GM19025 (cell line): ENCODE measurements around the gene TMEM123.

ENCODE experiments used
- ATAC-seq: cut with Tn5 transposase; IDR thresholded peaks from one replicate; pipeline ENCODE4 v1.9.1; 2021; ENCODE audit warnings: mild to moderate bottlenecking, low read depth, moderate library complexity; ENCODE audit not compliant: unreplicated experiment

The TMEM123 gene

GRCh38 chr11:102473543-102473942 lies 21.0 kb upstream of the TMEM123 start:
- ATAC-seq, result no peak

GRCh38 chr11:102472127-102472526 lies 19.6 kb upstream of the TMEM123 start:
- ATAC-seq, result no peak

GRCh38 chr11:102471474-102471873 lies 18.9 kb upstream of the TMEM123 start:
- no peak for ATAC-seq

GRCh38 chr11:102470251-102470650 lies 17.7 kb upstream of the TMEM123 start:
- no peak for ATAC-seq

- ATAC-seq, result no peak
These were observed 16.7 kb upstream of the TMEM123 start for GRCh38 chr11:102469196-102469821.

GRCh38 chr11:102468616-102469195 lies 16.1 kb upstream of the TMEM123 start:
- no peak for ATAC-seq

GRCh38 chr11:102467853-102468580 lies 15.5 kb upstream of the TMEM123 start:
- ATAC-seq, result no peak

GRCh38 chr11:102467080-102467708 lies 14.6 kb upstream of the TMEM123 start:
- ATAC-seq, result no peak

- ATAC-seq, result no peak
These were observed 13.1 kb upstream of the TMEM123 start for GRCh38 chr11:102465696-102466095.

- ATAC-seq, result no peak
These were observed 12.4 kb upstream of the TMEM123 start for GRCh38 chr11:102464859-102465500.

GRCh38 chr11:102464037-102464436 lies 11.5 kb upstream of the TMEM123 start:
- ATAC-seq, result no peak

- no peak for ATAC-seq
These were observed 10.0 kb upstream of the TMEM123 start for GRCh38 chr11:102462610-102463009.

GRCh38 chr11:102459393-102459792 lies 6.8 kb upstream of the TMEM123 start:
- no peak for ATAC-seq

- no peak for ATAC-seq
These were observed 6.0 kb upstream of the TMEM123 start for GRCh38 chr11:102458548-102458947.

- ATAC-seq, result no peak
These were observed 5.3 kb upstream of the TMEM123 start for GRCh38 chr11:102457865-102458264.

GRCh38 chr11:102457056-102457677 lies 4.6 kb upstream of the TMEM123 start:
- ATAC-seq, result no peak

- no peak for ATAC-seq
These were observed 3.8 kb upstream of the TMEM123 start for GRCh38 chr11:102456381-102456780.

- no peak for ATAC-seq
These were observed 1.4 kb upstream of the TMEM123 start for GRCh38 chr11:102453921-102454320.

GRCh38 chr11:102453302-102453695 lies 734 bp upstream of the TMEM123 start:
- no peak for ATAC-seq

GRCh38 chr11:102451681-102452460 lies 694 bp downstream of the TMEM123 start:
- ATAC-seq, result peak; percentile 58
